RPMI8226 (cell line): ENCODE results near the gene VTA1.
A peak's percentile ranks its signal among the peaks of the same experiment; 100 is the strongest.
"Not testable (repeated sequence)": the region's sequence is repeated elsewhere in the genome, so short reads cannot be mapped to it uniquely, and the experiment has no call there.

Source experiments
- DNase-seq: peaks from one replicate; pipeline ENCODE4 v3.0.0-alpha.2; 2015

The VTA1 gene

DNA sequence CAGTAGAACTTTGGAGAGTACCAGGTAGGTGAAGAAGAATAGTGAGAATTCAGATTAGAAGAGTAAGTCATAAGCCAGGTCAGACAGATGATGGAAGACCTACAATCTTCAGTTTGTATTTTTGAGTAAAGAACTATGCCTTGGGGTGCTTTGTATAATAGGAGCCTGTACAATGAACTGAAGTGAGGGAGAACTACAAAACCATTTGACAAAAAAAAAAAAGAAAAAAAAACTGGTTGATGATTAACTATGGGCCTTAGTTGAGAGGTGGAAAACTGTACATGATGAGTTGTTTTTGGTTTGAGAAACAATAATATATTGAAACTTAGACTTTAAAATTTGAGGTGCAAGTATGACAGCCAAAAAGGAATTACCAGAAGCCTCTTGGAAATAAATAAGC, 25.7 kb downstream of the VTA1 start:
- no peak for DNase-seq

DNA sequence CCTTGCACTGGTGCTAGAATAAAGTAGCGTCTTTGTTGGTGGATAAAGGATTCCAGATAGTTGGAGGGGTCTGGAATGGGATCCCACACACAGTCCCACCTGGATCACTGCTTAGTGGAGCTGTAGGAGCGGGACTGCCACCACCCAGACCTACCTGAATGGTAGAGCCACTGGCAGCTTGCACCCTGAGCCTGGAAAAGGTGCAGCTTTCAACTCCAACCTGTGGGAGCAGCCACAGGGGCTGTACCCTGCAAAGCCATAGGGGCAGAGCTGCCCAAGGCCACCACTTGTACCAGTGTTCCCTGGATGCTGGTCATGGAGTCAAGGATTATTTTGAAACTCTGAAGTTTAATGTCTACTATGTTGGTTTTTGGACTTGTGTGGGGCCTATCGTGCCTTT, 26.9 kb downstream of the VTA1 start:
- no peak for DNase-seq

- no peak for DNase-seq
These were observed 27.6 kb downstream of the VTA1 start for GRCh38 chr6:142174703-142175102.

DNA sequence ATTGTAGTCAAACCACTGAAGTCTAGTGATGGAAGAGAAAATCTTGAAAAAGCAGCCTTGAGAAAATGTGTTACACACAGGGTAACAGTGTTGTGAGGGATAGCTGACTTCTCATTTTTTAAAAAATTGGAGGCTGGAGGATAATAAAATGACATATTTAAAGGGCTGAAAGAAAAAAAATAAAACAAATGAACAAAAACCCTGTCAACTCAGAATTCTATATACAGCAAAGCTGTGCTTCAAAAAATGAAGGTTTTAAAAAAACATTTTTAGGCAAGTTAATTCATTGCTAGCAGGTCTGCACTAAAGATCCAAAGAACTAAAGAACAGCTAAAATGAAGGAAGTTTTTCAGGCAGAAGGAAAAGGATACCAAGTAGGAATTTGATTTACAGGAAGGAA, 31.1 kb downstream of the VTA1 start:
- no peak for DNase-seq

DNA sequence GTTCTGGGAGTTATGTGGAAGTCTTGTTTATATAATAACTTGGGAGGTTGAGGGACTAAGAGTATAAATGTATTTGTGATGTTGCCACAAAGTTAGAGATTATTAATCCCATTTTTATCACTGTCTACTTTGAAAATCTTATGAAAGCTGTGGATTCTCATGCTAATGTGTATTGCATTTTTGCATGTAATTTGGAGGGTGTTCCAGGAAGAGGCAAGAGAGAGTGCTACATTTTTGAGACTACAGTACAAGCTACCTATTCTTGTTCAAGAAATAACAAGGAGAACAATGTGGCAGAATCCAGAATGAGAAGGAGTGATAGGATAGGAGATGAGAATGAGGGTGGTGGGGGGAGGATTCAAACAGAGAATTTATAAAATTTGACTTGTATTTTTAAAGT, 34.9 kb downstream of the VTA1 start:
- DNase-seq: no peak

GRCh38 chr6:142183351-142183750, 36.3 kb downstream of the VTA1 start:
- DNase-seq: no peak

- DNase-seq: no peak
These were observed 37.2 kb downstream of the VTA1 start for GRCh38 chr6:142184307-142184706.

- DNase-seq: no peak
These were observed 38.6 kb downstream of the VTA1 start for GRCh38 chr6:142185641-142186040.

DNA sequence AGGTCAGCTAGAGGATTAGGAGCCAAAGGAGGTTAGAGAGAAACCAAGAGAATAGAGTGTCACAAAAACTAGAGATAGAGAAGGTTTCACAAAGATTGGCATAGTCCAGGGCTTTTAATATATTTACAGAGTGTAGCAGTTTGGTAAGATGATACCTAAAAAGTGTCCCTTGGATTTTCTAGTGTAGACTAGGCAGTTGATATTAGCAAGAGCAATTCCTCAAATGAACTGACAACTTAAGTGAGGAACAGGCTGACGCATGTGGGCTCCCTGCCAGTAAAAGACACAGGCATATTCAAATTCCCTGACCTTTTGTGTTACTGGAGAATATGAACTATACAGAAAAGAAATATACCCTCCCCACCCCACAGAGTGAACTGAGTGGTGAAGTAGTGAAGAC, 40.1 kb downstream of the VTA1 start:
- DNase-seq: no peak

DNA sequence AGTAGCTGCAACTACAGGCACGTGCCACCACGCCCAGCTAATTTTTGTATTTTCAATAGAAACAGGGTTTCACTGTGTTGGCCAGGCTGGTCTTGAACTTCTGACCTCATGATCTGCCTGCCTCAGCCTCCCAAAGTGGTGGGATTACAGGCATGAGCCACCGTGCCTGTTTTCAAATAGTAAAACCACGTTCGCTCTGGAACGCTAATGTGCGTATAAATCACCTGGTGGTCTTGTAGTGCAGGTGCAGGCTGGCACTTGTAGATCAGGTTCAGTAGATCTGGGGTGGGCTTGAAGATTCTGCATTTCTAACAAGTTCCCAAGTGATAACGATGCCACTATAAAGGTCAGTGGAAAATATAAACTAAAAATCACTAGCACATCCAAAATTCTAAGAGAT, 41.3 kb downstream of the VTA1 start:
- DNase-seq: not testable (repeated sequence)

- DNase-seq: no peak
These were observed 42.0 kb downstream of the VTA1 start for GRCh38 chr6:142189057-142189456.

- DNase-seq: no peak
These were observed 45.3 kb downstream of the VTA1 start for GRCh38 chr6:142192343-142192742.

GRCh38 chr6:142193621-142194020, 46.6 kb downstream of the VTA1 start:
- DNase-seq: no peak

GRCh38 chr6:142195862-142196541, 48.9 kb downstream of the VTA1 start:
- no peak for DNase-seq

DNA sequence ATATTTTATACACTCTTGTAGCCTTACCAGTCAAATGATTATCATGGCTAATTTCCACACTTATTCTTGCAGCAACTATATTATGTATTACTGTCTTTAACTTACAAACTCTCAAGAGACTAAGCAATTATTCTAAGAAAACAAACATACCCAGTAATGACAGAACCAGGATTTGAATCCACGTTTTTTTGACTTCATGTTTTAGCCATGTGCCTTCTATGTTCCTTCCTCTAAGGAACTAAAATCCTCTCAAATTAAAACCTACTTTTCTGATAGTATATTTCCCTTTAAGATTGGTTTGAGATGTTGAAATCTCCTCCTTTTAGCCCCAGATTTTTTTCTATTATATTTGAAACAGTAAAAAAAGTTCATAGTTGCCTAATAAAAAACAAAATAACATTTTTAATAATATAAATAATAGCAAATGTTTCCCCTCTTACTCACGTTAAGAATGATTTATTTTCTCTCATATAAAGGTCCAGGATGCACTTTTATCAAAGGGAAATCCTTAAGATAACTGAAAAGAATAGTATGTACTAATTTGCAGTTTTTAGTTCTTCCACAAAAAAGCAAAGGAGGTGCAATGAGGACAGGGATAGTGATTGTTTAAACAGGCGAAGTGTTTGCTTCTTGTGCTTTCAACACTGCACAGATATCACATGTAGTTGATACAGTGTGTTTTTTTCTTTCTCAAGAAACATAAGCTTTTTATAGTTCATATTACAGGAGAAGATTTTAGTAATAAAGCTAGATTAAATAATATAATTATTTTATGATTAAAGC, 54.0 kb downstream of the VTA1 start:
- no peak for DNase-seq

GRCh38 chr6:142207265-142207877, 60.3 kb downstream of the VTA1 start:
- DNase-seq: peak; percentile 20

GRCh38 chr6:142210606-142211005, 63.5 kb downstream of the VTA1 start:
- no peak for DNase-seq

DNA sequence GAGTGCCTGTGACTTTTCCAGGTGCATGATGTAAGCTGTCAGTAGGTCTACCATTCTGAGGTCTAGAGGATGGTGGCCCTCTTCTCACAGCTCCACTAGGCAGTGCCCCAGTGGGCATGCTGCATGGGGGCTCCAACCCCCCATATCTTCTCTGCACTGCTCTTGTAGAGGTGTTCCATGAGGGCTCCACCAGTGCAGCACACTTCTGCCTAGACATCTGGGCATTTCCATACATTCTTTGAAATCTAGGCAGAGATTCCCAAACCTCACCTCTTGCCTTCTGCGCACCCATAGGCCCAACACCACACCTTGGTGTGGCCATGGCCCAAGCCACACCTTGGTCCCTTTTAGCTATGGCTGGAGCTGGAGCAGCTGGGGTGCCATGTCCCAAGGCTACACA, 66.3 kb downstream of the VTA1 start:
- no peak for DNase-seq

- DNase-seq: no peak
These were observed 71.4 kb downstream of the VTA1 start for GRCh38 chr6:142218446-142218845.

GRCh38 chr6:142222022-142222421, 75.0 kb downstream of the VTA1 start:
- no peak for DNase-seq

GRCh38 chr6:142223938-142224337, 76.9 kb downstream of the VTA1 start:
- DNase-seq: no peak

DNA sequence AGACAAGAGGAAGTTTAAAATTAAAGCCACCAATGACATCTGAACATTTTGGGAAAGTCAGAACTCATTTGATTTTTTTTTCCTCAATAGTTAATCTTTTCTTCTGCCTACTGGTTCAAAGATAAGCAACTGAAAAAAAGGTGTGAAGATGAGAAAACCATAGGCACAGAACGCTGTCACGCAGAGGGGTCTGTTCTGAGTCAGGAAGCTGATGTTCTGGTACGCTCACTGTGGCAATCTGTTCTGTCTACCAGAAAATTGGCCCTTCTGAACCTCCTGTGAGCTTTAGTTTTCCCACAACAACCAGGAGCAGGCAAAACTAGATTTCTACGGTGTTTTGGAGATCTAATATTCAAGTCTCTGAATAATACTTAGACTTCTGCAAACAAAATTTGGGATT, 78.1 kb downstream of the VTA1 start:
- DNase-seq: no peak

- DNase-seq: no peak
These were observed 78.5 kb downstream of the VTA1 start for GRCh38 chr6:142225552-142225951.

DNA sequence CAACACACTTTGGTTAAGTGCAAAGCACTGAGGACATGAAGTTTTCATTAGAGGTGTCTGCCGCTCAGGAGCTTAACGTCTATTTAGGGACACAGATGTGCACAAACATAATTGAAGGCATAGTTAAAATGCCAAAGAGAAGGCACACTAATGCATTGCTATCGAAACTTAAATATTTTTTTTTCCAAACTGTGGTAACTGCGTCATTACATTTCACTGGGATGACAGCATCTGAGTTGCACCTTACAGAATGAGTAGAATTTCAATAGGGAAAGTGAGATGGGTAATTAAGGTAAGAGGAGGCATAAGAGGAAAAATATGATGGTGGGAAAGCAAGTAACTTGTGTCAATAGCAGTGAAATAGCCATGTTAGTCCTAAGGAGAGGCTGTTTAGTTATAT, 79.7 kb downstream of the VTA1 start:
- DNase-seq: no peak
